ENCODE results near the gene PNMA8C. TPM values are rescaled to one million over a fixed set of nuclear protein-coding genes. Genes with fewer than 3 reads are reported as not detected.

Gene PNMA8C
- polyA plus RNA-seq, 1 donor (not counting 4 experiments of a cell fraction or from before 2014, with no cell fraction given), result not detected

DNA sequence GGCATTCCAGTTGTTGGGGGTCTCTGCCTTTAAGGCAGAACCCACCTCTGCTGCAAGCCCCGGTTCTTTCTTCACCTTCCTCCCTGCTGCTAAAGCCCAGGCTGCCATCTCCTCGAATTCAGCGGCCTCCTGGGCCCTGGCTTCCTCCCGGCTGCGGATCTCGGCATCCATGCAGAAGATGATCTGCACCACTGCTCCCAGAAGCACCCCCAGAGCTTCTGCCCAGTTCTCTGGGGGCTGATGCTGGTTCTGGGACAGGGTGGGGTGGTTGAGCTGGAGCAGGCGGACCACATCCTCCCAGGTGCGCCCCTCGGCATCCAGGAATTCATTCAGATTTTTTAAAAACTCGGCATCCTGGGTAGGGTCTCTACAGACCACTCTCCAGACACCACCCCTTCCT, 41.6 kb upstream of the PNMA8C start:
- Histone ChIP-seq H3K4me3 (ENCODE audit: control insufficient read depth in 2 of 3, extremely low read depth in 1 of 3, insufficient read depth in 2 of 3, low read depth in 1 of 3, low read length in 3 of 3) (no peak overlapping the region), H3K9me1 (ENCODE audit: control insufficient read depth, extremely low read depth, insufficient read depth, low read length) (no peaks in the 10 kb centered on the region), H3K9me3 (ENCODE audit: control insufficient read depth, low read depth, low read length) (no peaks in the 10 kb centered on the region), H2AFZ (ENCODE audit: control insufficient read depth, low read length) (no peak overlapping the region), H3K4me1 (ENCODE audit: control insufficient read depth, extremely low read depth, insufficient read depth, low read length) (peaks cover 21% of the 10 kb centered on the region), H3K4me2 (ENCODE audit: control insufficient read depth, extremely low read depth, insufficient read depth, low read depth, low read length) (no peak overlapping the region), H3K36me3 (ENCODE audit: control insufficient read depth in 2 of 2, extremely low read depth in 1 of 2, insufficient read depth in 2 of 2, low read length in 2 of 2) (no peaks in the 10 kb centered on the region), H3K27me3 (ENCODE audit: control insufficient read depth, extremely low read depth, insufficient read depth, low read length) (no peaks in the 10 kb centered on the region), H3K27ac (ENCODE audit: control insufficient read depth, insufficient read depth, low read length) (no peak overlapping the region), H3K9ac (ENCODE audit: control insufficient read depth, extremely low read depth, insufficient read depth, low read length) (no peak overlapping the region), H3K79me2 (ENCODE audit: control insufficient read depth, insufficient read depth, low read length) (no peaks in the 10 kb centered on the region), H4K20me1 (ENCODE audit: control insufficient read depth, extremely low read depth, insufficient read depth, low read length) (no peaks in the 10 kb centered on the region)
- dilution Hi-C loops (cut with MboI; ENCODE audit: extremely low pct_ligation_motif_present, low sequenced_read_pairs), result no loop called here
- FAIRE-seq (no peak), DNase-seq (ENCODE audit: low read depth, low spot score) (no peak)
- TF ChIP-seq EZH2 (IDR thresholded peaks at IDR 0.05; ENCODE audit: low read length) (no peak), CTCF (optimal IDR thresholded peaks at IDR 0.05 in 1 of 3, IDR thresholded peaks at IDR 0.05 in 1 of 3, conservative IDR thresholded peaks at IDR 0.05 in 1 of 3; ENCODE audit: extremely low read depth in 1 of 3, insufficient read depth in 2 of 3, low read length in 3 of 3) (no peak)

- DNase-seq (ENCODE audit: low read depth, low spot score) (no peak), FAIRE-seq (no peak)
- Histone ChIP-seq H3K4me2 (ENCODE audit: control insufficient read depth, extremely low read depth, insufficient read depth, low read depth, low read length) (no peak overlapping the region), H3K79me2 (ENCODE audit: control insufficient read depth, insufficient read depth, low read length) (no peaks in the 10 kb centered on the region), H3K4me1 (ENCODE audit: control insufficient read depth, extremely low read depth, insufficient read depth, low read length) (peaks cover 23% of the 10 kb centered on the region), H3K9ac (ENCODE audit: control insufficient read depth, extremely low read depth, insufficient read depth, low read length) (no peak overlapping the region), H3K27ac (ENCODE audit: control insufficient read depth, insufficient read depth, low read length) (no peak overlapping the region), H3K27me3 (ENCODE audit: control insufficient read depth, extremely low read depth, insufficient read depth, low read length) (no peaks in the 10 kb centered on the region), H4K20me1 (ENCODE audit: control insufficient read depth, extremely low read depth, insufficient read depth, low read length) (no peaks in the 10 kb centered on the region), H3K36me3 (ENCODE audit: control insufficient read depth in 2 of 2, extremely low read depth in 1 of 2, insufficient read depth in 2 of 2, low read length in 2 of 2) (no peaks in the 10 kb centered on the region), H2AFZ (ENCODE audit: control insufficient read depth, low read length) (no peak overlapping the region), H3K9me1 (ENCODE audit: control insufficient read depth, extremely low read depth, insufficient read depth, low read length) (no peaks in the 10 kb centered on the region), H3K9me3 (ENCODE audit: control insufficient read depth, low read depth, low read length) (no peaks in the 10 kb centered on the region), H3K4me3 (ENCODE audit: control insufficient read depth in 2 of 3, extremely low read depth in 1 of 3, insufficient read depth in 2 of 3, low read depth in 1 of 3, low read length in 3 of 3) (no peak overlapping the region)
- dilution Hi-C loops (cut with MboI; ENCODE audit: extremely low pct_ligation_motif_present, low sequenced_read_pairs), result no loop called here
- TF ChIP-seq CTCF (optimal IDR thresholded peaks at IDR 0.05 in 1 of 3, IDR thresholded peaks at IDR 0.05 in 1 of 3, conservative IDR thresholded peaks at IDR 0.05 in 1 of 3; ENCODE audit: extremely low read depth in 1 of 3, insufficient read depth in 2 of 3, low read length in 3 of 3), result no peak
- TF ChIP-seq EZH2 (IDR thresholded peaks at IDR 0.05; ENCODE audit: low read length), result no peak
Observed at GRCh38 chr19:46469541-46470185, 40.9 kb upstream of the PNMA8C start.
